Measurements from ENCODE around the gene PATL1. TPM values are rescaled to one million over a fixed set of nuclear protein-coding genes. Genes with fewer than 3 reads are reported as not detected.

PATL1 gene
- total and polyA plus RNA-seq, 2 of the 4 experiments (the other 2 are of a cell fraction), result 3.9 to 29.7 TPM

DNA sequence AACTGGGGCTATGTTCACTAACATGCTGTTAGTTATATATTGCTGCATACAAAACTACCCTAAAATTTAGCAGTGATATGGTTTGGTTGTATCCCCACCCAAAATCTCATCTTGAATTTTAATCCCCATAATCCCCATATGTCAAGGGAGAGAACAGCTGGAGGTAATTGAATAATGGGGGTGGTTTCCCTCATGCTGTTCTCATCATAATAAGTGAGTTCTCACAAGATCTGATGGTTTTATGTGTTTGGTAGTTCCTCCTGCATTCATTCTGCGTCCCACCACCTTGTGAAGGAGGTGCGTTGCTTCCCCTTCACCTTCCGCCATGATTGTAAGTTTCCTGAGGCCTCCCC is 10.0 kb upstream of the PATL1 start:
- no peaks in the 10 kb centered on the region for H4K20me1 ChIP-seq (ENCODE audit: insufficient read depth, low read length)
- no peak for TF ChIP-seq CHD1 (IDR thresholded peaks at IDR 0.05; ENCODE audit: low read depth, low read length)
- no peak for TF ChIP-seq NFE2L2 (IDR thresholded peaks at IDR 0.05; ENCODE audit: low read depth, low read length)
- TF ChIP-seq USF2 (IDR thresholded peaks at IDR 0.05; ENCODE audit: low read depth, low read length), result no peak
- TF ChIP-seq POLR2A (IDR thresholded peaks at IDR 0.05; ENCODE audit: low read depth, low read length), result no peak
- no peak for TF ChIP-seq CEBPB (IDR thresholded peaks at IDR 0.05; ENCODE audit: low read depth, low read length)
- no peak for TF ChIP-seq MAFK (IDR thresholded peaks at IDR 0.05; ENCODE audit: low read depth, low read length)
- no peak for TF ChIP-seq MXI1 (IDR thresholded peaks at IDR 0.05; ENCODE audit: borderline replicate concordance, low read depth, low read length)
- TF ChIP-seq FOS (IDR thresholded peaks at IDR 0.05; ENCODE audit: low read depth, low read length), result no peak
- no peak for TF ChIP-seq CTCF (conservative IDR thresholded peaks at IDR 0.05; ENCODE audit: low read depth, low read length)
- no peak overlapping the region for H3K9ac ChIP-seq (ENCODE audit: low read depth, low read length)
- no peak for DNase-seq
- no peak overlapping the region for H4K91ac ChIP-seq (ENCODE audit: insufficient read depth, low read depth, low read length)
- no CpG with 5 or more reads among the region's 3 CpGs for whole genome bisulfite sequencing, 2 experiments (ENCODE audit: extremely low coverage in 2 of 2, insufficient read length in 1 of 2)
- H2BK5ac ChIP-seq (ENCODE audit: low read depth, low read length, poor library complexity, severe bottlenecking), result no peak overlapping the region
- H4K5ac ChIP-seq (ENCODE audit: low read depth, low read length), result no peak overlapping the region
- no peak overlapping the region for H2AK5ac ChIP-seq (ENCODE audit: low read depth, low read length)
- H2BK120ac ChIP-seq (ENCODE audit: low read depth, low read length), result no peak overlapping the region
- no peak overlapping the region for H3K23ac ChIP-seq (ENCODE audit: low read depth, low read length)
- H2BK20ac ChIP-seq (ENCODE audit: low read depth, low read length), result no peak overlapping the region
- in situ Hi-C loops (cut with MboI; ENCODE audit: low sequenced_read_pairs) (loop anchor here (10.0 kb wide), 1 partner anchor 116 kb away; no protein-coding TSS in a partner anchor), intact Hi-C loops (cut with micrococcal nuclease) (no loop called here), dilution Hi-C loops (cut with HindIII; ENCODE audit: low sequenced_read_pairs, unreplicated experiment) (no loop called here)
- H3K14ac ChIP-seq (replicated peaks; ENCODE audit: low read depth, low read length), result no peak overlapping the region
- POLR2A ChIA-PET (ENCODE audit: unreplicated experiment), result no interaction called here
- no peak overlapping the region for H3K27ac ChIP-seq (ENCODE audit: insufficient read depth, low read length)
- H3K4ac ChIP-seq (ENCODE audit: low read depth, low read length), result no peak overlapping the region
- no peaks in the 10 kb centered on the region for H3K9me3 ChIP-seq (ENCODE audit: control insufficient read depth, insufficient read depth, low read length)
- no peak for ATAC-seq (ENCODE audit: low read depth)
- H3K4me1 ChIP-seq (ENCODE audit: control insufficient read depth, insufficient read depth, low read length), result no peaks in the 10 kb centered on the region
- H3K18ac ChIP-seq (ENCODE audit: low read depth, low read length), result no peak overlapping the region
- no peaks in the 10 kb centered on the region for H3K27me3 ChIP-seq (ENCODE audit: control insufficient read depth, insufficient read depth, low read length)
- no peak overlapping the region for H2AFZ ChIP-seq (replicated peaks; ENCODE audit: low read length, poor library complexity)
- H3K79me1 ChIP-seq (ENCODE audit: low read depth in 1 of 2, low read length in 2 of 2), result no peaks in the 10 kb centered on the region
- no peak overlapping the region for H2AK9ac ChIP-seq (replicated peaks; ENCODE audit: low read depth, low read length, poor library complexity)
- no peak overlapping the region for H4K8ac ChIP-seq (ENCODE audit: low read depth in 2 of 2, low read length in 2 of 2)
- no peaks in the 10 kb centered on the region for H3K36me3 ChIP-seq (ENCODE audit: control insufficient read depth, insufficient read depth, low read length)
- H3K9me1 ChIP-seq (ENCODE audit: insufficient read depth, low read length), result no peaks in the 10 kb centered on the region
- H3K56ac ChIP-seq (ENCODE audit: extremely low read depth, insufficient read depth, low read length), result no peak overlapping the region
- no peak overlapping the region for H2BK15ac ChIP-seq (ENCODE audit: low read depth, low read length)
- no peak overlapping the region for H3K4me2 ChIP-seq (ENCODE audit: low read depth, low read length)
- H3K4me3 ChIP-seq (ENCODE audit: insufficient read depth, low read depth, low read length), result no peak overlapping the region
- CTCF ChIA-PET, result interaction anchor here (2.5 kb wide), 1 partner anchor 141 kb away, joined by 9 read pairs; no protein-coding TSS in a partner anchor
- BruUV-seq (replicated peaks), result no TSS peak
